ENCODE data around the gene ANKRD13A. TPM values are rescaled to one million over a fixed set of nuclear protein-coding genes. Genes with fewer than 3 reads are reported as not detected.

Gene ANKRD13A
- total and polyA plus RNA-seq, 2 of the 8 experiments (the other 6 are each of a cell fraction or from before 2014, with no cell fraction given): 16.8 to 21.4 TPM

Small RNA genes lying within 50 kb of the gene (small RNA-seq; reads per million reads assigned to genes)
- not detected for gene AC007546.2 (ENCODE audit: insufficient read depth)

Other genes starting within 250 kb of the ANKRD13A start
- gene TRPV4, start 166.0 kb upstream of the ANKRD13A start, total RNA-seq (2021; fragmentation: NEBNext Ultra II Directional; extraction: Animal tissue kit (Norgen Biotek cat#: 25700)): 2.1 and 2.5 TPM in 2 replicates
- 6.2 and 6.4 TPM in 2 replicates for gene TRPV4, start 166.0 kb upstream of the ANKRD13A start, polyA plus RNA-seq (2011; rRNA removed)
- 24.4 and 26.1 TPM in 2 replicates for gene GLTP, start 118.9 kb upstream of the ANKRD13A start, total RNA-seq (2021; fragmentation: NEBNext Ultra II Directional; extraction: Animal tissue kit (Norgen Biotek cat#: 25700))
- gene GLTP, start 118.9 kb upstream of the ANKRD13A start, polyA plus RNA-seq (2011; rRNA removed): 9.8 and 10.0 TPM in 2 replicates
- 4.5 TPM in 2 replicates for gene TCHP, start 99.2 kb upstream of the ANKRD13A start, total RNA-seq (2021; fragmentation: NEBNext Ultra II Directional; extraction: Animal tissue kit (Norgen Biotek cat#: 25700))
- 2.8 and 4.8 TPM in 2 replicates for gene TCHP, start 99.2 kb upstream of the ANKRD13A start, polyA plus RNA-seq (2011; rRNA removed)
- 18.5 and 20.7 TPM in 2 replicates for gene GIT2, start 3.1 kb upstream of the ANKRD13A start, total RNA-seq (2021; fragmentation: NEBNext Ultra II Directional; extraction: Animal tissue kit (Norgen Biotek cat#: 25700))
- gene GIT2, start 3.1 kb upstream of the ANKRD13A start, polyA plus RNA-seq (2011; rRNA removed): 7.8 and 9.6 TPM in 2 replicates
- gene C12orf76, start 49.1 kb downstream of the ANKRD13A start, total RNA-seq (2021; fragmentation: NEBNext Ultra II Directional; extraction: Animal tissue kit (Norgen Biotek cat#: 25700)): 11.4 and 14.4 TPM in 2 replicates
- 15.9 and 18.6 TPM in 2 replicates for gene C12orf76, start 49.1 kb downstream of the ANKRD13A start, polyA plus RNA-seq (2011; rRNA removed)
- 14.4 and 14.5 TPM in 2 replicates for gene IFT81, start 124.9 kb downstream of the ANKRD13A start, total RNA-seq (2021; fragmentation: NEBNext Ultra II Directional; extraction: Animal tissue kit (Norgen Biotek cat#: 25700))
- gene IFT81, start 124.9 kb downstream of the ANKRD13A start, polyA plus RNA-seq (2011; rRNA removed): 2.8 and 4.1 TPM in 2 replicates

Data from H1 (cell line).